ENCODE measurements around the gene LMAN1L. TPM values are rescaled to one million over a fixed set of nuclear protein-coding genes. Genes with fewer than 3 reads are reported as not detected.

LMAN1L gene
- total RNA-seq, 2 donors from 2014 or later: not detected

GRCh38 chr15:74864296-74864695 lies 51.7 kb downstream of the LMAN1L start:
- no peaks in the 10 kb centered on the region for H3K36me3 ChIP-seq
- no peak for ATAC-seq (ENCODE audit: insufficient number of reproducible peaks, low FRiP score, low read depth)
- no peak overlapping the region for H3K27ac ChIP-seq
- no peak for DNase-seq (ENCODE audit: low spot score)
- no peak for TF ChIP-seq CTCF (IDR thresholded peaks at IDR 0.05)
- H3K27me3 ChIP-seq (replicated peaks; ENCODE audit: insufficient read depth): no peaks in the 10 kb centered on the region
- H3K4me3 ChIP-seq: no peak overlapping the region
- peaks cover 19 to 30% of the 10 kb centered on the region in 2 donors for H3K4me1 ChIP-seq (ENCODE audit: control insufficient read depth in 1 of 2, low read depth in 2 of 2)
- no peaks in the 10 kb centered on the region for H3K9me3 ChIP-seq

- Histone ChIP-seq H3K36me3 (no peaks in the 10 kb centered on the region), H3K9me3 (no peaks in the 10 kb centered on the region), H3K27me3 (replicated peaks; ENCODE audit: insufficient read depth) (no peaks in the 10 kb centered on the region), H3K27ac (no peak overlapping the region), H3K4me3 (no peak overlapping the region), H3K4me1 (ENCODE audit: control insufficient read depth in 1 of 2, low read depth in 2 of 2) (peaks cover 29 to 37% of the 10 kb centered on the region in 2 donors)
- no peak for ATAC-seq (ENCODE audit: insufficient number of reproducible peaks, low FRiP score, low read depth)
- TF ChIP-seq CTCF (IDR thresholded peaks at IDR 0.05): no peak
- no peak for DNase-seq (ENCODE audit: low spot score)
Measured at GRCh38 chr15:74865316-74865715, 52.7 kb downstream of the LMAN1L start.

GRCh38 chr15:74866090-74866489 lies 53.5 kb downstream of the LMAN1L start:
- no peak overlapping the region for H3K27ac ChIP-seq
- H3K4me3 ChIP-seq: no peak overlapping the region
- H3K9me3 ChIP-seq: no peaks in the 10 kb centered on the region
- peaks cover 37 to 45% of the 10 kb centered on the region in 2 donors for H3K4me1 ChIP-seq (ENCODE audit: control insufficient read depth in 1 of 2, low read depth in 2 of 2)
- no peak for DNase-seq (ENCODE audit: low spot score)
- ATAC-seq (ENCODE audit: insufficient number of reproducible peaks, low FRiP score, low read depth): no peak
- no peaks in the 10 kb centered on the region for H3K36me3 ChIP-seq
- no peak for TF ChIP-seq CTCF (IDR thresholded peaks at IDR 0.05)
- H3K27me3 ChIP-seq (replicated peaks; ENCODE audit: insufficient read depth): no peaks in the 10 kb centered on the region

- ATAC-seq (ENCODE audit: insufficient number of reproducible peaks, low FRiP score, low read depth): no peak
- peak overlapping the region; percentile 17 for H3K4me3 ChIP-seq
- no peak for DNase-seq (ENCODE audit: low spot score)
- TF ChIP-seq CTCF (IDR thresholded peaks at IDR 0.05): no peak
- H3K4me1 ChIP-seq (ENCODE audit: control insufficient read depth in 1 of 2, low read depth in 2 of 2): peaks cover 51 to 55% of the 10 kb centered on the region in 2 donors
- H3K27me3 ChIP-seq (replicated peaks; ENCODE audit: insufficient read depth): no peaks in the 10 kb centered on the region
- no peaks in the 10 kb centered on the region for H3K9me3 ChIP-seq
- no peaks in the 10 kb centered on the region for H3K36me3 ChIP-seq
- peak overlapping the region in 1 of 2 donors; percentile 20 for H3K27ac ChIP-seq
Measured at GRCh38 chr15:74867466-74868038, 54.9 kb downstream of the LMAN1L start.

- no peak for ATAC-seq (ENCODE audit: insufficient number of reproducible peaks, low FRiP score, low read depth)
- TF ChIP-seq CTCF (IDR thresholded peaks at IDR 0.05): no peak
- DNase-seq (ENCODE audit: low spot score): no peak
- Histone ChIP-seq H3K9me3 (no peaks in the 10 kb centered on the region), H3K27ac (peak overlapping the region in 1 of 2 donors; percentile 20), H3K36me3 (no peaks in the 10 kb centered on the region), H3K4me1 (ENCODE audit: control insufficient read depth in 1 of 2, low read depth in 2 of 2) (peaks cover 51 to 55% of the 10 kb centered on the region in 2 donors), H3K27me3 (replicated peaks; ENCODE audit: insufficient read depth) (no peaks in the 10 kb centered on the region), H3K4me3 (no peak overlapping the region)
Measured at GRCh38 chr15:74868059-74868458, 55.4 kb downstream of the LMAN1L start.

Data from thoracic aorta (tissue), 2 donors.